MM.1S (cell line): Measurements from ENCODE around the gene ADCY9.

ENCODE experiments used
- EZH2phosphoT487 ChIP-seq: fragments of 300-600 bp; sonication (generic); IDR thresholded peaks from 2 replicates; pipeline ENCODE4 v1.6.1; 2018; ENCODE audit warnings: antibody characterized with exemption, low read length
- TF ChIP-seq, protein P1 (sequence below): fragments of 300-600 bp; sonication (generic); IDR thresholded peaks from 2 replicates; pipeline ENCODE4 v1.5.1; 2016; ENCODE audit warnings: antibody characterized with exemption, low read length, mixed read lengths

DNA sequence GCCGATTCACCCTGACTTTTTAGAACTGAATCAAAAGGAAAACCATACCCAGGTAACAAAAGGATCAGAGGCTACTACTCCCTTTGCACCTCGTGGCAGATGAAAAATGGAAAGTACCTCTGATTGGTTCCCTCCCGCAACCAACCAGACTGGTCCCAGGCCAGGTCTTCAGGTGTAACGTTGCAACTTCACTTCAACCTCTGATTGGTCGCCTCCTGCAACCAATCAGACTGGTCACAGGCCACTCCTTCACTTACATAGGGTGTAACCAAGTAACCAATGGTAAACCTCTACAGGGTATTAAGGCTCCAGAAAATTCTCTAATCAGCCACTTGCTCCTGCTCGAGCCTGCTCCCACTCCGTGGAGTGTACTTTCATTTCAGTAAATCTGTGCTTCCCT lies 89.4 kb downstream of the ADCY9 start:
- TF ChIP-seq, protein P1, sequence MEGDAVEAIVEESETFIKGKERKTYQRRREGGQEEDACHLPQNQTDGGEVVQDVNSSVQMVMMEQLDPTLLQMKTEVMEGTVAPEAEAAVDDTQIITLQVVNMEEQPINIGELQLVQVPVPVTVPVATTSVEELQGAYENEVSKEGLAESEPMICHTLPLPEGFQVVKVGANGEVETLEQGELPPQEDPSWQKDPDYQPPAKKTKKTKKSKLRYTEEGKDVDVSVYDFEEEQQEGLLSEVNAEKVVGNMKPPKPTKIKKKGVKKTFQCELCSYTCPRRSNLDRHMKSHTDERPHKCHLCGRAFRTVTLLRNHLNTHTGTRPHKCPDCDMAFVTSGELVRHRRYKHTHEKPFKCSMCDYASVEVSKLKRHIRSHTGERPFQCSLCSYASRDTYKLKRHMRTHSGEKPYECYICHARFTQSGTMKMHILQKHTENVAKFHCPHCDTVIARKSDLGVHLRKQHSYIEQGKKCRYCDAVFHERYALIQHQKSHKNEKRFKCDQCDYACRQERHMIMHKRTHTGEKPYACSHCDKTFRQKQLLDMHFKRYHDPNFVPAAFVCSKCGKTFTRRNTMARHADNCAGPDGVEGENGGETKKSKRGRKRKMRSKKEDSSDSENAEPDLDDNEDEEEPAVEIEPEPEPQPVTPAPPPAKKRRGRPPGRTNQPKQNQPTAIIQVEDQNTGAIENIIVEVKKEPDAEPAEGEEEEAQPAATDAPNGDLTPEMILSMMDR: no peak
- no peak for TF ChIP-seq EZH2phosphoT487
